PC-3 (cell line): ENCODE results near the gene AGAP1. TPM values are rescaled to one million over a fixed set of nuclear protein-coding genes. Genes with fewer than 3 reads are reported as not detected.

Experiments
- ATAC-seq: fragments of 200-7000 bp; cut with Tn5 transposase; 2 replicates; pipeline ENCODE4 v1.9.1; 2020; ENCODE audit warnings: mild to moderate bottlenecking, moderate library complexity
- BruUV-seq: library from RNA; stranded (reverse); fragments of 400-500 nt; replicated peaks from 2 replicates; lab custom pipeline; 2021; lab: Mats Ljungman, UMichigan
- CTCF ChIA-PET: fragments of 300-600 bp; sonication (Branson Sonifier 250); formaldehyde crosslinking; loops from one replicate; lab custom pipeline; 2022; ENCODE audit warnings: antibody characterized with exemption; lab: Charles Lee
- POLR2A ChIA-PET: fragments of 300-600 bp; sonication (Branson Sonifier 250); formaldehyde crosslinking; loops from one replicate; lab custom pipeline; 2022; ENCODE audit warnings: antibody characterized with exemption; ENCODE audit not compliant: unreplicated experiment; lab: Charles Lee
- DNase-seq: peaks from one replicate; pipeline ENCODE4 v3.0.0-alpha.2; 2015
- H2AFZ ChIP-seq: fragments of 300-600 bp; sonication (generic); 2 replicates; pipeline ENCODE4 v1.6.0; 2016; ENCODE audit warnings: antibody characterized with exemption, low read length
- H3F3A ChIP-seq: fragments of 300-600 bp; sonication (generic); one replicate; pipeline ENCODE4 v1.6.0; 2017; ENCODE audit warnings: antibody characterized with exemption, low read length, control low read depth, mild to moderate bottlenecking; ENCODE audit not compliant: unreplicated experiment
- H3K27ac ChIP-seq: fragments of 300-600 bp; sonication (generic); 2 replicates; pipeline ENCODE4 v1.5.1; 2016; ENCODE audit warnings: mild to moderate bottlenecking, low read length
- H3K27me3 ChIP-seq: fragments of 300-600 bp; sonication (generic); 2 replicates; pipeline ENCODE4 v1.6.1; 2016; ENCODE audit warnings: low read length, mixed read lengths
- H3K36me3 ChIP-seq: fragments of 300-600 bp; sonication (generic); 2 replicates; pipeline ENCODE4 v1.6.1; 2016; ENCODE audit warnings: low read depth, mixed run types, low read length, mixed read lengths
- H3K4me1 ChIP-seq: fragments of 300-600 bp; sonication (generic); 2 replicates; pipeline ENCODE4 v1.5.1; 2016; ENCODE audit warnings: low read length; ENCODE audit not compliant: insufficient read depth
- H3K4me2 ChIP-seq: fragments of 300-600 bp; sonication (generic); 2 replicates; pipeline ENCODE4 v1.6.0; 2016; ENCODE audit warnings: low read length
- H3K4me3 ChIP-seq: fragments of 300-600 bp; sonication (generic); 2 replicates; pipeline ENCODE4 v1.5.1; 2016; ENCODE audit warnings: mild to moderate bottlenecking, low read length, mixed read lengths
- H3K79me2 ChIP-seq: fragments of 300-600 bp; sonication (generic); 2 replicates; pipeline ENCODE4 v1.6.1; 2017; ENCODE audit warnings: low read length, mixed read lengths
- H3K9ac ChIP-seq: fragments of 300-600 bp; sonication (generic); 2 replicates; pipeline ENCODE4 v1.6.0; 2016; ENCODE audit warnings: mild to moderate bottlenecking, low read length
- H3K9me2 ChIP-seq: fragments of 300-600 bp; sonication (generic); replicated peaks from 2 replicates; pipeline ENCODE4 v1.6.1; 2016; ENCODE audit warnings: mixed run types, low read length, mixed read lengths
- H3K9me3 ChIP-seq: fragments of 300-600 bp; sonication (generic); 2 replicates; pipeline ENCODE4 v1.6.1; 2016; ENCODE audit warnings: low read length, mixed read lengths
- H4K20me1 ChIP-seq: fragments of 300-600 bp; sonication (generic); 2 replicates; pipeline ENCODE4 v1.6.1; 2016; ENCODE audit warnings: low read length, mixed read lengths
- CTCF ChIP-seq: fragments of 300-600 bp; sonication (generic); conservative IDR thresholded peaks from 2 replicates; pipeline ENCODE4 v1.5.1; 2017; ENCODE audit warnings: antibody characterized with exemption, low read depth, mild to moderate bottlenecking, low read length
- EZH2 ChIP-seq: fragments of 300-600 bp; sonication (generic); IDR thresholded peaks from one replicate; pipeline ENCODE4 v1.6.1; 2017; ENCODE audit warnings: antibody characterized with exemption, mild to moderate bottlenecking, low read length; ENCODE audit not compliant: unreplicated experiment
- EZH2phosphoT487 ChIP-seq: fragments of 300-600 bp; sonication (generic); IDR thresholded peaks from 2 replicates; pipeline ENCODE4 v1.6.1; 2018; ENCODE audit warnings: mild to moderate bottlenecking, antibody characterized with exemption, low read length, borderline replicate concordance
- intact Hi-C: fragments of 100-400 bp; cut with micrococcal nuclease; formaldehyde crosslinking; loops from 2 replicates; pipeline ENCODE4 v1.9.0; 2023
- total RNA-seq: library from RNA; depleted of rRNA; stranded (reverse); fragments of >200 nt; gene quantifications from 2 replicates; pipeline ENCODE4 v1.2.3, GENCODE V29; 2014

AGAP1 gene
- total RNA-seq, 1 experiment from 2014 or later, result 31.0 TPM

GRCh38 chr2:235539773-235540172 is 45.9 kb downstream of the AGAP1 start:
- no peaks in the 10 kb centered on the region for H3K9me3 ChIP-seq
- no peaks in the 10 kb centered on the region for H3K36me3 ChIP-seq
- intact Hi-C loops, result no loop called here
- H3K79me2 ChIP-seq, result peaks cover 95% of the 10 kb centered on the region
- ChIA-PET POLR2A (no interaction called here), CTCF (no interaction called here)
- TF ChIP-seq EZH2phosphoT487 (no peak), EZH2 (no peak), CTCF (no peak)
- ATAC-seq (no peak), DNase-seq (no peak)
- H2AFZ ChIP-seq, result no peak overlapping the region
- no peaks in the 10 kb centered on the region for H3K9me2 ChIP-seq
- no TSS peak for BruUV-seq
- no peak overlapping the region for H3K27ac ChIP-seq
- no peaks in the 10 kb centered on the region for H3K27me3 ChIP-seq
- H3K4me1 ChIP-seq, result peaks cover 27% of the 10 kb centered on the region
- no peak overlapping the region for H3K4me3 ChIP-seq
- no peaks in the 10 kb centered on the region for H3F3A ChIP-seq
- peaks cover 8% of the 10 kb centered on the region; the same call in 1 of the 2 replicates for H4K20me1 ChIP-seq
- no peak overlapping the region for H3K4me2 ChIP-seq
- H3K9ac ChIP-seq, result no peak overlapping the region

- Histone ChIP-seq H3K4me1 (peaks cover 35% of the 10 kb centered on the region), H3K9me3 (no peaks in the 10 kb centered on the region), H4K20me1 (peaks cover 8% of the 10 kb centered on the region; the same call in 1 of the 2 replicates), H3K9ac (no peak overlapping the region), H3K27ac (no peak overlapping the region), H3F3A (no peaks in the 10 kb centered on the region), H3K9me2 (no peaks in the 10 kb centered on the region), H3K4me2 (no peak overlapping the region), H3K27me3 (no peaks in the 10 kb centered on the region), H3K4me3 (no peak overlapping the region), H2AFZ (no peak overlapping the region), H3K36me3 (no peaks in the 10 kb centered on the region), H3K79me2 (peaks cover 96% of the 10 kb centered on the region)
- DNase-seq (no peak), ATAC-seq (no peak)
- ChIA-PET POLR2A (no interaction called here), CTCF (no interaction called here)
- intact Hi-C loops, result no loop called here
- BruUV-seq, result no TSS peak
- no peak for TF ChIP-seq EZH2
- no peak for TF ChIP-seq EZH2phosphoT487
- no peak for TF ChIP-seq CTCF
Observed at GRCh38 chr2:235541016-235541415, 47.2 kb downstream of the AGAP1 start.

GRCh38 chr2:235541838-235542549 is 48.2 kb downstream of the AGAP1 start:
- Histone ChIP-seq H3K9me3 (no peaks in the 10 kb centered on the region), H3K4me3 (peak overlapping the region; percentile 18; the same call in 1 of the 2 replicates), H3K27me3 (no peaks in the 10 kb centered on the region), H2AFZ (no peak overlapping the region), H3K9me2 (no peaks in the 10 kb centered on the region), H3K36me3 (no peaks in the 10 kb centered on the region), H3K4me2 (peak overlapping the region; percentile 67), H4K20me1 (peaks cover 8% of the 10 kb centered on the region; the same call in 1 of the 2 replicates), H3K4me1 (peaks cover 35% of the 10 kb centered on the region), H3K27ac (peak overlapping the region; percentile 57), H3K9ac (no peak overlapping the region), H3F3A (no peaks in the 10 kb centered on the region), H3K79me2 (peaks cover 98% of the 10 kb centered on the region)
- TF ChIP-seq EZH2phosphoT487, result no peak
- TF ChIP-seq CTCF, result no peak
- TF ChIP-seq EZH2, result no peak
- POLR2A ChIA-PET, result no interaction called here
- no TSS peak for BruUV-seq
- DNase-seq, result no peak
- no peak for ATAC-seq
- CTCF ChIA-PET, result interaction anchor here (1.0 kb wide), 1 partner anchor 10 kb away, joined by 3 read pairs; no protein-coding TSS in a partner anchor
- intact Hi-C loops, result no loop called here
